COLO829 (cell line): Measurements from ENCODE around the gene MDM2.

Experiments used
- DNase-seq: peaks from one replicate; pipeline ENCODE4 v3.0.0; 2012; ENCODE audit warnings: low spot score

The MDM2 gene

DNA sequence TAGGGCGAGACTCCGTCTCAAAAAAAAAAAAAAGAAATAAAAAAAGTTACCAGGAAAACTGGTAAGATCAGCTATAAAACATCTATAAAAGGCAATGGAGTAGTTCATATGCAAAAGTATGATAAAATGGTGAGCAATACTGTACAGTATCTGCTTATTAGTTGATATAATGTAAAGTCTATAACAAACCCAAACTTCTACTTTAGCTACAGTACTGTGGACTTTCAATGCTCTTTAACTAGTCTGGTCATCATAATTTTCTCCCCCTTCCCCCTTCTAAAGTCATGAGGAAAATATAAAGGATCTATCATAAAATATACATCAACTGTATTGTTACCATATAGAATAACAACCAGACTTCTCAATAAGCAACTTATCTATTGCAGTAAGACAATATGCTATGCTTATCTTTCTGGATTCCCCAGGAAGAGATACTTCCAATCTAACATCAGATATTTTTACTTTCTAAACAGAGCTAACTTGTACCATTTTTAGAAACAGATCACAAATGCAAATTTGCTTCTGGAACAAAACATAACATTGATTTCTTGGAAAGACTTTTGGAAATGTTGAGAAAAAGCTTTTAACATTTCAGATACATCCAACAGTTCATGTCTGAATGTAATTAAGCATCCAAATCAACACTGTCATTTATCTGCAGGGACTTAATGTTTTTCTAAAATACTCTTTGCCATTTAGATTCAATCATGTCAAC lies 43.8 kb downstream of the MDM2 start:
- no peak for DNase-seq

GRCh38 chr12:68853396-68854077 lies 45.6 kb downstream of the MDM2 start:
- no peak for DNase-seq

DNA sequence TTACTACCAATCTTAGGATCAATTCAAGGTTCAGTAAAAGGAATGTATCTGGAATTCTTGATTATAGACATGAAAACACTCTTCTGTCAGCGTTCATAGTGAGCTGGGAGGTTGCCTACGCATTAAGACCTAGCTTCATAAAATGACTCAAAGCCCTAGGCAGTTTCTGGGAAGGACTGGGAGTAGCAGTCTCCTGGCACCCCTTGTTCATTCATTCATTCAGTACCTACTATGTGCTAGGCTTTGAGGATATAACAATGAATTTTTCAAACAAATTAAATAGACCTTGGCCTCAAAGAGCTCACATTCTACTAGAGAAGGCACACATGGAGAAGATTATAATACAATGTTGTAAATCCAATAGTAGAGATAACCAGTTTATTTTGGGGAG lies 46.1 kb downstream of the MDM2 start:
- no peak for DNase-seq

GRCh38 chr12:68854554-68854953 lies 46.6 kb downstream of the MDM2 start:
- DNase-seq, result no peak

DNA sequence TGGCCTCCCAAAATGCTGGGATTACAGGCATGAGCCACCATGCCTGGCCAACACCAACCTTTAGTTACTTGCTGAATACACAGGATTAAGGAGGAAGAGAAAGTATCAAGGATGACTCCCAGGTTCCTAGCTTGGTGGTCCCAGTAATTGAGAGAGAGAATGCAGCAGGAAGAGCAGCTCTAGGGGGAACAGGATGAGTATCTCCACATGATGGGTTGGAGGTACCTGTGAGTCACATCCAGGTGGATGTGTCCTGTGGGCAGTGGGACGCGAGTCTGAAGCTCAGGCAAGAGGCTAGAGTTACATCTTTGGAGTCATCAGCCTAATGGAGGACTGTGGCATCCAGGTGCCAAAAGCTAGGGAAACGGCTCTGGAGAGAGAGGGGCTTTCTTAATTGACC lies 47.1 kb downstream of the MDM2 start:
- DNase-seq, result no peak

GRCh38 chr12:68855771-68856170 lies 47.8 kb downstream of the MDM2 start:
- DNase-seq, result no peak

- no peak for DNase-seq
Measured at GRCh38 chr12:68856510-68856909, 48.5 kb downstream of the MDM2 start.

GRCh38 chr12:68861890-68862289 lies 53.9 kb downstream of the MDM2 start:
- no peak for DNase-seq

DNA sequence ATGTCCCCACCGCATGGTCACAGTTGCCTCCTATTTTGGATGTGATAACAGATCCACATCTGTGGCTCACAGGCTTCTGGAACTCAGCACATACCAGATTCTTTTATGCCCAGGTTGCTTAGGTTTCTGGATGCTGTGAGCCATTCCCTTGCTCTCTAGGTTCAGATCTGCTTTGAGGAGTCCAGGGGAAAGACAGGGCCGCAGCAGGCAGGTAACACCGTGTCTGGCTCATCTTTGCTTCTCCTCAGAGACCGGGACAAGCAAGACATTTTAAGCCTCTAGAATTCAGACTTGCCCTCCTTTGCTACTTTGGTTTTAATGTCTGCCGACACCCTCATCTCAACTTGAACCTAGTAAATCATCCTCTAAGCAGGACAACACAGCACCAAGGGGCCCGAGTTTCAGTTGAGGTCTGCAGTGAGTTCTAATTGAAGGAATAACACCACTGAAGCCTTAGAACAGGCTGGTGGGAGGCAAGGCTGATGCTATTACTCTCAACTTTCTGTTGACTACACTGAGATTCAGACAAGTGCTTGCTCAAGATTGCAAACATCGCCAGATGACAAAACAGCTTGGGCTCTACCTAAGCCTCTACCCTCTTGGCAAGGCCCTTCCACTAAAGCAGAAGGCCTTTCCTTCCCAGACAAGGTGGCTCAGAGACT lies 55.3 kb downstream of the MDM2 start:
- no peak for DNase-seq

- DNase-seq, result peak; percentile 41
Measured at GRCh38 chr12:68863886-68864454, 56.0 kb downstream of the MDM2 start.

DNA sequence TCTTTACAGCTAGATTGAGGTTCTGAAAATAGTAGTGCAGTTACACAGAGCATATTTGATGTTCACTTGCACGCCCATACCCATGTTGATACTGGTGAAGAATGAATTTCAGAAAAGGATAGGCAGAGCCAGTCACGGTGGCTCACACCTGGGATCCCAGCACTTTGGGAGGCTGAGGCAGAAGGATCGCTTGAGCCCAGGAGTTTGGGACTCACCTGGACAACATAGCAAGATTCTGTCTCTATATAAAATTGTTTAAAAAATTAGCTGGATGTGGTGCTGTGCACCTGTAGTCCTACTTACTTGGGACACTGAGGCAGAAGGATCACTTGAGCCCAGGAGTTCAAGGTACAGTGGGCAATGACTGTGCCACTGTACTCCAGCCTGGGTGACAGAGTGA lies 56.6 kb downstream of the MDM2 start:
- no peak for DNase-seq

GRCh38 chr12:68865399-68866164 lies 57.6 kb downstream of the MDM2 start:
- DNase-seq, result no peak

GRCh38 chr12:68866950-68867349 lies 59.0 kb downstream of the MDM2 start:
- DNase-seq, result no peak

DNA sequence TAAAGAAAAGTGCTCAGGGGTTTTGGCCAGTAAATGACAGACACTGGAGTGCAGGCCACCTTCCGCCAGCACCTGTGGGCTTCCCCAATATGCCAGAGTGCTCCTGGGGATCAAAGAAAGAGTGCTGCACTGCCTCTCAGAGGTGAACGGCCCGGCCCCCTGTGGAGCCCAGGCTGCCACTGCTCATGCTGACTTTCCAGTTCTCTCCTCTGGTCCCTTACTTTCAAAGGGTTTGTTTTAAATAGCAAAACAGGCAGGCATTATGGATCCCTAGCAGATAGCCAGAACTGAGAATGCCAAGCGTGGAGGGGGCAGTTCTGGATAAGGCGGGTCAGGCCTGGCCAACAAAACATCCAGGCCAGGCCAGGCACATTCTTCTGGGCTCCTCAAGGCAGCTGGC lies 59.6 kb downstream of the MDM2 start:
- no peak for DNase-seq

DNA sequence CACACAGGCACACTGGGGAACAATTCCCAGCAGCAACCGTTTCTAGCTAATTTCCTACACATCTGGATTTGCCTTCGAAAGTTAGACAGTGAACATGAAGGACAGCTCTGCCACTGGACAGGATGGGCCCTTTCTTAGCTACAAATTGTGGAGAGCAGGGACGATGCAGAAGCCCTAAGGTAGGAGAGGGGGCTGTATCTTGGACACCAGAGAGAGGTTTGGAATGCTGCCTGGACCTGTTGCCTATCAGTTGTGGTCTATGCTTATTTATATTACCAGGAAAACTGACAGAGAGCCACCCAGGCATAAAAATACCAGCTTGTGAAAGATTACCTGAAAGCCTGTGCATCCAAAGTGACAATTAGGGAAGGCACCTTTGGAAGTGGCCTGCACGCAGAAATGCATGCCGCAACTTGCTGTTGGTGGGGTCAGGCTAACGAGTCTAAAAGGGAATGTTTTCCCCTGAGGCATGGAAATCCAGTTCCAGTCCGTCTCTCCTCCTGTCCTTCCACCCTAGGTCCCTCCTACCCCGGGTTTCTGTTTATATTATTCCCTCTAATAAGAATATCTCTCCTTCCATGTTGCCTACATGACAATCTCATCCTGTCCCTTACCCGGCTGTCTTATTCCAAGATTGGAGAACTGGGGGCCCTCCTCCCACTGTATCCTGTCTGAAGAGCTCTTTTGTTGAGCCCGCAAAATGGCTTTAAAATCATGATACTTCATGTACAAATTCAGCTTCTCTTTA lies 60.2 kb downstream of the MDM2 start:
- no peak for DNase-seq

- DNase-seq, result no peak
Measured at GRCh38 chr12:68870011-68870410, 62.0 kb downstream of the MDM2 start.

GRCh38 chr12:68870443-68870842 lies 62.5 kb downstream of the MDM2 start:
- no peak for DNase-seq

DNA sequence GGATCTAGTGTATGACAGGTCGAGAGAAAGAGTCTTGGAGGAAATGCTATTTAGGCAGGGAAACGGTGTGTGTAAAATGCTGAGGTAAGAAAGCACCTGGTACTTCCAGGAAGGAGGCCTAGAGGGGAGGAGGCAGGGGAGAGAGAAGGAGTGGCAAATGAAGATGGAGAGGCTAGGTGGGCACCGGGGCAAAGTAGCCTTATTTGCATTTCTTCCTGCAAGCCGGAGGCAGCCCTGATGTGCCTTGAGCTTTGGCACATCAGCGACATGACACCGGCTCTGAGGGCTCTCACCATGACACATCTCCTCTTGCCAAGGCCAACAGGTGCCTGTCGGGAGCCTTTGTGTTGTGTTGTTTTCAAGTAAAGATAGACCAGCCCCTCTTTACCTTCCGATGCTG lies 63.4 kb downstream of the MDM2 start:
- no peak for DNase-seq

DNA sequence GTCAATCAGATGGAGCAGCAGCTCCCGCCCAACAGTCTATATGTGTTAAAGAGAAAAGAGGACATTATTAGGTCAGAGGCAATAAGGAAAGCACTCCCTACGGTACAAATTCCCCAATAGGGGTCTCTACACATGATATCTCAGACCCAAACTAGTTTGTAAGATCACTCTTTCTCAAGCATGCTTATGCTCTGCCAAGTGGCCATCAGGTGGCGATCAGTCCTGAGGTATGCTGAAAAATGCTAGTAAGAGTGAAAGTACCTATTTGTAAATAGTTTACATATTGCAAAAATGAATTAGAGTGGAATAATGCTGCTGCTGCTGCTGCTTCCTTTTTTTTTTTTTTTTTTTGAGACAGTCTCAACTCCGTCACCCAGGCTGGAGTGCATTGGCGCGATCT lies 63.9 kb downstream of the MDM2 start:
- peak; percentile 21 for DNase-seq

DNA sequence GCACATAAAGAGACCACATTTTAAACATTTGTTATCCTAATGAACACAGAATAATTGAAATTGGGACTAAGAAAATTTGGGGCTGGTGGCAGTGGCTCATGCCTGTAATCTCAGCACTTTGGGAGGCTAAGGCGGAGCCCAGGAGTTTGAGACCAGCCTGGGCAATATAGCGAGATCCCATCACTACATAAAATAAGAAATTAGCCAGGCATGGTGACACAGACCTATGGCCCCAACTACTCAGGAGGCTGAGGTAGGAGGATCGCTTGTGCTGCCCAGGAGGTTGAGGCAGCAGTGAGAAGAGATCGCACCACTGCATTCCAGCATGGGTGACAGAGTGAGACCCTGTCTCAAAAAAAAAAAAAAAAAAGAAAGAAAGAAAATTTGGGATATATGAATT lies 65.3 kb downstream of the MDM2 start:
- no peak for DNase-seq

DNA sequence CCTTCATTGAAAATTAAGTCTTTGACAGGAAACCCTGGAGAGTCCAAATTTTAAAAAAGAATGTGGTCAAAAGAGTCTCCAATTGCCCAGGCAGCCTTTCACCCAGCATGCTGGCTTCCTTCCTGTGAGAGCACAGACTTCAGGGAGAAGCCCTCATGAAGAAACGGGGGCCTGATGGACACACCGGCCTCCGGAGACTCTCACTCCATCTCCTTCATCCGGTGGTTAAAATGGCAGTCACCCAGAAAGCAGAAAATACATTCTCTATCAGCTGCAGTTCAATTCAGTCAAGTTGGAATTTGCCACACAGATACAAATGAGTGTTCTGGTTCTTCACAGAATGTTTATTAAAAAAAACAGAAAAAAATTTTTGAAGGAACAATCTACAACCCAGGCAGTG lies 68.5 kb downstream of the MDM2 start:
- no peak for DNase-seq

GRCh38 chr12:68877583-68877982 lies 69.6 kb downstream of the MDM2 start:
- no peak for DNase-seq
